Erythroblast (primary cell): ENCODE results near the gene ERCC4.

Source experiments
- GATA1 ChIP-seq: IDR thresholded peaks from 2 replicates; pipeline ENCODE4 v1.6.1; 2011; ENCODE audit warnings: low read depth, mild to moderate bottlenecking, control low read depth, low read length, moderate library complexity
- POLR2A ChIP-seq: IDR thresholded peaks from 2 replicates; pipeline ENCODE4 v1.6.1; 2011; ENCODE audit warnings: mild to moderate bottlenecking, low read length

DNA sequence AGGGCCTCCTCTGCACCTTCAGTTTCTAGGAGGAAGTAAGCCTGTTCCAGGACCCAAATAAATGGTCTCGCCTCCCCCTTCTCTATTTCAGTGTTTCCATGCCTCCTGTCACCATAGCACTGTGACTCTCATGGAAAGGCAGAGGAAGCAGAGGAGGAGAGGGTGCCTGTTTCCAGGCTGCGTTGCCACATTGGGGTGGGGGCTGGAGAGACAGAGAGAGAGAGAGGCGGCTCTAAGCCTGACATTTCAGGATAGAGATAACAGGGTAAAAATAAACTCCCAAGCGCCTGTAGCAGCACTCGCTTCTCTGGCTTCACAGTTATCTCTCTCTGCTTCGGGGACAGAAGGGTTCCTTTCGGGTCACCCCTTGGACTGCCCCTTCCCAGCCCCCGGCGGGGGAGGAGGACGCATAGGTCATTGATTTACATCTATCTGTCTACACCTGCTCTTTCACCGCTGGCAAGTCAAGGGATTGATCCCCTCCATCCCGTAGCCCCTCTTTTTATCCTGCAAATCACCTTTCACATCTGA is 80.0 kb downstream of the ERCC4 start:
- TF ChIP-seq POLR2A = no peak
- TF ChIP-seq GATA1 = no peak
